Vagina (tissue), 2 donors: ENCODE results near the gene KRTAP9-7.

Experiments used
- POLR2A ChIP-seq, 2 donors: fragments of 450-650 bp; IDR thresholded peaks; one replicate each; pipeline ENCODE4 v1.6.1; 2017; ENCODE audit warnings: antibody characterized with exemption in 2 of 2, mild to moderate bottlenecking in 2 of 2, moderate library complexity in 2 of 2
- POLR2AphosphoS5 ChIP-seq, 2 donors: sonication (generic); formaldehyde crosslinking; IDR thresholded peaks; one replicate each; pipeline ENCODE4 v1.9.0; 2017; ENCODE audit warnings: antibody characterized with exemption in 2 of 2, mild to moderate bottlenecking in 2 of 2, low read depth in 1 of 2; ENCODE audit not compliant: insufficient read depth in 1 of 2
- TF ChIP-seq, protein P1 (sequence below), 3 experiments: fragments of 450-650 bp in 2 of 3; fragments of 200-600 bp in 1 of 3; sonication (generic) in 1 of 3; IDR thresholded peaks; one replicate each; pipeline ENCODE4 v1.5.1; 2017 to 2019; ENCODE audit warnings: antibody characterized with exemption in 3 of 3, mild to moderate bottlenecking in 2 of 3, moderate library complexity in 2 of 3

DNA sequence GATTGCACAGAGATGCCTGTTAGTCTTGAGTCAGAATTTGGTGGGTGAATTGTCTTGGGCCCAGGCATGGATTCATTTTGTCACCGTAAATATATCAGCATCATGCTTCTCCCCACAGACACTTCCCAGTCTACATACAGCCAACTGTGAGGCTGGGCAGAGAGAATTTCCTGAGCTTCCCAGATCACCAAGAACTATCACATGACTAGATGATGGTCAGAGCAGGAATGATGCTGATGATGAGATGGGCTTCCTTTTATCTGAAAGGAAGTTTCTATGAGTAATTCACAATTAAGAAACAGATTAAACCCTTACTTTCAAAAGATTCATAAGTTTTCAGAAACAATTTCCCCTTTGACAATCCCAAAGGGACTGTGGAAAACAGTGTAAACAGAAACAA, 20.6 kb upstream of the KRTAP9-7 start:
- TF ChIP-seq, protein P1, sequence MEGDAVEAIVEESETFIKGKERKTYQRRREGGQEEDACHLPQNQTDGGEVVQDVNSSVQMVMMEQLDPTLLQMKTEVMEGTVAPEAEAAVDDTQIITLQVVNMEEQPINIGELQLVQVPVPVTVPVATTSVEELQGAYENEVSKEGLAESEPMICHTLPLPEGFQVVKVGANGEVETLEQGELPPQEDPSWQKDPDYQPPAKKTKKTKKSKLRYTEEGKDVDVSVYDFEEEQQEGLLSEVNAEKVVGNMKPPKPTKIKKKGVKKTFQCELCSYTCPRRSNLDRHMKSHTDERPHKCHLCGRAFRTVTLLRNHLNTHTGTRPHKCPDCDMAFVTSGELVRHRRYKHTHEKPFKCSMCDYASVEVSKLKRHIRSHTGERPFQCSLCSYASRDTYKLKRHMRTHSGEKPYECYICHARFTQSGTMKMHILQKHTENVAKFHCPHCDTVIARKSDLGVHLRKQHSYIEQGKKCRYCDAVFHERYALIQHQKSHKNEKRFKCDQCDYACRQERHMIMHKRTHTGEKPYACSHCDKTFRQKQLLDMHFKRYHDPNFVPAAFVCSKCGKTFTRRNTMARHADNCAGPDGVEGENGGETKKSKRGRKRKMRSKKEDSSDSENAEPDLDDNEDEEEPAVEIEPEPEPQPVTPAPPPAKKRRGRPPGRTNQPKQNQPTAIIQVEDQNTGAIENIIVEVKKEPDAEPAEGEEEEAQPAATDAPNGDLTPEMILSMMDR (IDR thresholded peaks at IDR 0.05) = no peak
- TF ChIP-seq POLR2A (IDR thresholded peaks at IDR 0.05) = no peak
- TF ChIP-seq POLR2AphosphoS5 (IDR thresholded peaks at IDR 0.05; ENCODE audit: insufficient read depth in 1 of 2, low read depth in 1 of 2) = no peak
